SK-N-SH (cell line): ENCODE results near the gene APOD. TPM values are rescaled to one million over a fixed set of nuclear protein-coding genes. Genes with fewer than 3 reads are reported as not detected.

Experiments used
- CTCF ChIA-PET: fragments of 300-600, 350-600 bp; formaldehyde crosslinking; extraction: SDS; loops from one replicate; lab custom pipeline; 2021; lab: Yijun Ruan, JAX
- POLR2A ChIA-PET: fragments of 350-600 bp; sonication (Branson Sonifier 250); formaldehyde crosslinking; extraction: SDS; loops from one replicate; lab custom pipeline; 2020; ENCODE audit warnings: antibody characterized with exemption, inconsistent platforms; lab: Yijun Ruan, JAX
- DNase-seq: peaks from one replicate; pipeline ENCODE4 v3.0.0; 2012
- H2AFZ ChIP-seq: fragments of 200-600 bp; sonication (generic); 2 replicates; pipeline ENCODE4 v1.8.1; 2016; ENCODE audit warnings: antibody characterized with exemption, mild to moderate bottlenecking, low read depth
- H3F3A ChIP-seq: fragments of 200-600 bp; sonication (generic); replicated peaks from 2 replicates; pipeline ENCODE3; 2016; ENCODE audit warnings: antibody characterized with exemption, mild to moderate bottlenecking; ENCODE audit not compliant: insufficient read depth
- H3K27ac ChIP-seq, 2 experiments: fragments of 200-500 bp in 1 of 2; fragments of 200-600 bp in 1 of 2; sonication (Bioruptor generic) in 1 of 2; sonication (generic), shearing (Covaris generic) in 1 of 2; 2 replicates each; pipeline versions ENCODE4 v1.5.1 to v1.6.1; 2014 to 2016; ENCODE audit warnings: low read depth in 2 of 2, inconsistent platforms in 1 of 2, low read length in 1 of 2, mild to moderate bottlenecking in 1 of 2, mixed read lengths in 1 of 2
- H3K27me3 ChIP-seq: fragments of 200-600 bp; sonication (generic), shearing (Covaris generic); 2 replicates; pipeline ENCODE4 v1.6.1; 2016; ENCODE audit warnings: mixed run types; ENCODE audit not compliant: insufficient read depth
- H3K36me3 ChIP-seq, 2 experiments: fragments of 200-500 bp in 1 of 2; fragments of 200-600 bp in 1 of 2; sonication (Bioruptor generic) in 1 of 2; sonication (generic) in 1 of 2; replicated peaks in 1 of 2; 2 replicates each; pipeline versions ENCODE3 to v1.5.1; 2014 to 2016; ENCODE audit warnings: low read length in 1 of 2, mild to moderate bottlenecking in 1 of 2; ENCODE audit not compliant: insufficient read depth in 2 of 2, control insufficient read depth in 1 of 2
- H3K4me1 ChIP-seq, 2 experiments: fragments of 200-500 bp in 1 of 2; fragments of 200-600 bp in 1 of 2; sonication (Bioruptor generic) in 1 of 2; sonication (generic), shearing (Covaris generic) in 1 of 2; 2 replicates each; pipeline versions ENCODE4 v1.5.1 to v1.6.1; 2014 to 2016; ENCODE audit warnings: low read depth in 1 of 2, low read length in 1 of 2, mixed run types in 1 of 2; ENCODE audit not compliant: insufficient read depth in 2 of 2, control insufficient read depth in 1 of 2
- H3K4me2 ChIP-seq: fragments of 200-600 bp; sonication (generic), shearing (Covaris generic); 2 replicates; pipeline ENCODE4 v1.6.1; 2017; ENCODE audit warnings: mixed run types
- H3K4me3 ChIP-seq, 2 experiments: fragments of 200-500 bp in 1 of 2; fragments of 200-600 bp in 1 of 2; sonication (Bioruptor generic) in 1 of 2; sonication (generic), shearing (Covaris generic) in 1 of 2; 2 replicates each; pipeline versions ENCODE4 v1.5.1 to v1.8.1; 2014 to 2016; ENCODE audit warnings: low read depth in 2 of 2, inconsistent platforms in 1 of 2, low read length in 1 of 2, mild to moderate bottlenecking in 1 of 2, mixed read lengths in 1 of 2, moderate library complexity in 1 of 2
- H3K79me2 ChIP-seq: fragments of 200-600 bp; sonication (generic); 2 replicates; pipeline ENCODE4 v1.8.1; 2017; ENCODE audit warnings: mild to moderate bottlenecking; ENCODE audit not compliant: insufficient read depth
- H3K9ac ChIP-seq: fragments of 200-600 bp; sonication (generic); 2 replicates; pipeline ENCODE4 v1.6.1; 2017; ENCODE audit warnings: mixed run types
- H3K9me2 ChIP-seq: fragments of 200-600 bp; sonication (generic); 2 replicates; pipeline ENCODE4 v1.6.1; 2017; ENCODE audit warnings: mixed run types
- H3K9me3 ChIP-seq: fragments of 200-600 bp; sonication (generic); 2 replicates; pipeline ENCODE4 v1.6.1; 2017; ENCODE audit warnings: mixed run types, mild to moderate bottlenecking, moderate library complexity
- H4K20me1 ChIP-seq: fragments of 200-600 bp; sonication (generic); 2 replicates; pipeline ENCODE4 v1.6.1; 2017; ENCODE audit warnings: mild to moderate bottlenecking, mixed run types; ENCODE audit not compliant: insufficient read depth
- EZH2phosphoT487 ChIP-seq: fragments of 200-600 bp; sonication (generic); IDR thresholded peaks from 2 replicates; pipeline ENCODE4 v1.6.1; 2017; ENCODE audit warnings: low read depth, mixed run types, mild to moderate bottlenecking, antibody characterized with exemption, moderate library complexity, borderline replicate concordance
- FOSL2 ChIP-seq: IDR thresholded peaks from 2 replicates; pipeline ENCODE4 v1.4.0; 2012; ENCODE audit warnings: low read depth, mild to moderate bottlenecking, moderate library complexity, borderline replicate concordance
- IRF3 ChIP-seq: fragments of 150-350 bp; IDR thresholded peaks from 2 replicates; pipeline ENCODE4 v1.6.1; 2016; ENCODE audit warnings: mild to moderate bottlenecking, low read depth, low read length
- JUND ChIP-seq: IDR thresholded peaks from 2 replicates; pipeline ENCODE4 v1.4.0; 2012
- NRF1 ChIP-seq: IDR thresholded peaks from 2 replicates; pipeline ENCODE4 v1.6.1; 2012; ENCODE audit warnings: low read depth, mild to moderate bottlenecking, low read length
- RAD21 ChIP-seq: IDR thresholded peaks from 2 replicates; pipeline ENCODE4 v1.6.1; 2012; ENCODE audit warnings: mild to moderate bottlenecking, low read length
- REST ChIP-seq: IDR thresholded peaks from 2 replicates; pipeline ENCODE4 v1.6.1; 2012; ENCODE audit warnings: mild to moderate bottlenecking, low read depth, low read length, moderate library complexity
- RFX5 ChIP-seq: IDR thresholded peaks from 2 replicates; pipeline ENCODE4 v1.6.1; 2012; ENCODE audit warnings: mild to moderate bottlenecking, improper control_type of control experiment, low read length
- TCF12 ChIP-seq: IDR thresholded peaks from 2 replicates; pipeline ENCODE4 v1.4.0; 2012
- TEAD4 ChIP-seq: IDR thresholded peaks from 2 replicates; pipeline ENCODE4 v1.4.0; 2012; ENCODE audit warnings: mild to moderate bottlenecking, borderline replicate concordance; ENCODE audit not compliant: insufficient read depth
- USF2 ChIP-seq: fragments of 150-350 bp; IDR thresholded peaks from 2 replicates; pipeline ENCODE4 v1.6.1; 2017; ENCODE audit warnings: antibody characterized with exemption, low read length, low read depth, borderline replicate concordance
- ZBTB33 ChIP-seq: IDR thresholded peaks from 2 replicates; pipeline ENCODE4 v1.4.0; 2012; ENCODE audit warnings: low read depth, borderline replicate concordance
- WGBS: methylation state at CpG from one replicate; pipeline ENCODE4 v1.1.6; 2017; ENCODE audit warnings: low lambda C conversion rate; 5-methylcytosine and 5-hydroxymethylcytosine counted together
- polyA plus RNA-seq, 3 experiments: library from polyadenylated mRNA; depleted of rRNA; stranded (reverse); fragments of >200 nt; gene quantifications; 2 replicates each; pipeline ENCODE4 v1.2.3, GENCODE V29; 2012

Gene APOD
- polyA plus RNA-seq, 1 of the 3 experiments (the other 2 are of a cell fraction) = 0.05 TPM

GRCh38 chr3:195526492-195526891 lies 57.2 kb downstream of the APOD start:
- H3K36me3 ChIP-seq = peaks cover 10 to 25% of the 10 kb centered on the region in 2 experiments
- no peak overlapping the region for H3K4me2 ChIP-seq
- no peak overlapping the region for H3K27ac ChIP-seq
- no peaks in the 10 kb centered on the region for H3K4me1 ChIP-seq
- WGBS = 96% methylated on average over 4 of the region's 4 CpGs
- H4K20me1 ChIP-seq = peaks cover 3% of the 10 kb centered on the region; the same call in 1 of the 2 replicates
- no peak overlapping the region for H3K9ac ChIP-seq
- no peaks in the 10 kb centered on the region for H3K27me3 ChIP-seq
- CTCF ChIA-PET = interaction anchor here (0.9 to 12.8 kb wide), 3 partner anchors 16 to 257 kb away, joined by 3 to 216 read pairs (median 5); partner anchors contain the start of genes PPP1R2 and XXYLT1
- no peak overlapping the region for H2AFZ ChIP-seq
- H3K4me3 ChIP-seq = no peak overlapping the region
- TF ChIP-seq TCF12 (no peak), JUND (no peak)
- no peaks in the 10 kb centered on the region for H3K9me2 ChIP-seq
- POLR2A ChIA-PET = no interaction called here
- no peak for DNase-seq
- peaks cover 9% of the 10 kb centered on the region for H3F3A ChIP-seq
- H3K79me2 ChIP-seq = peaks cover 16% of the 10 kb centered on the region; the same call in 1 of the 2 replicates
- no peaks in the 10 kb centered on the region for H3K9me3 ChIP-seq

GRCh38 chr3:195524171-195524896 lies 59.4 kb downstream of the APOD start:
- CTCF ChIA-PET = interaction anchor here (1.6 to 12.8 kb wide), 3 partner anchors 249 to 838 kb away, joined by 4 to 216 read pairs (median 53); partner anchors contain the start of gene XXYLT1
- Histone ChIP-seq H3K9me2 (no peaks in the 10 kb centered on the region), H3K9ac (no peak overlapping the region), H3K4me1 (no peaks in the 10 kb centered on the region), H3K79me2 (peaks cover 5% of the 10 kb centered on the region; the same call in 1 of the 2 replicates), H3K27ac (no peak overlapping the region), H3F3A (peaks cover 9% of the 10 kb centered on the region), H2AFZ (no peak overlapping the region), H3K27me3 (no peaks in the 10 kb centered on the region), H3K9me3 (no peaks in the 10 kb centered on the region), H3K36me3 (peaks cover 10 to 24% of the 10 kb centered on the region in 2 experiments), H4K20me1 (no peaks in the 10 kb centered on the region), H3K4me2 (no peak overlapping the region), H3K4me3 (no peak overlapping the region)
- POLR2A ChIA-PET = no interaction called here
- DNase-seq = no peak
- 92% methylated on average over 14 of the region's 14 CpGs for WGBS
- TF ChIP-seq EZH2phosphoT487 (no peak), FOSL2 (no peak), ZBTB33 (no peak), USF2 (no peak), TCF12 (no peak), REST (no peak), IRF3 (no peak), NRF1 (no peak), TEAD4 (no peak), RAD21 (no peak), RFX5 (no peak)
